Stimulated activated CD4-positive, alpha-beta T cell treated with anti-CD3 and anti-CD28 coated beads, Interleukin-1b, Interleukin-23, amount 100 ng/mL, for 1 hour (primary cell): ENCODE results near the gene CENPA.
A peak's percentile ranks its signal among the peaks of the same experiment; 100 is the strongest.
"Not testable (repeated sequence)": the region's sequence is repeated elsewhere in the genome, so short reads cannot be mapped to it uniquely, and the experiment has no call there.

Experiments
- DNase-seq, 2 donors: peaks; one replicate each; pipeline ENCODE4 v3.0.0-alpha.2; 2020; ENCODE audit warnings: low read depth in 2 of 2

CENPA gene

GRCh38 chr2:26760991-26761390 lies 24.9 kb upstream of the CENPA start:
- not testable (repeated sequence) for DNase-seq

- DNase-seq: no peak
Observed at GRCh38 chr2:26763019-26763418, 22.8 kb upstream of the CENPA start.

- peak; percentile 59 to 68 for DNase-seq
Observed at GRCh38 chr2:26764078-26764887, 21.6 kb upstream of the CENPA start, which contains the start of gene SLC35F6. Gene SLC35F6, plus strand, starts transcription at chr2:26764284. Its CDS starts 66 bp downstream, at chr2:26764350.

- no peak for DNase-seq
Observed at GRCh38 chr2:26764906-26765305, 20.9 kb upstream of the CENPA start.

GRCh38 chr2:26765475-26766200 lies 20.2 kb upstream of the CENPA start:
- no peak for DNase-seq

- no peak for DNase-seq
Observed at GRCh38 chr2:26767129-26767528, 18.7 kb upstream of the CENPA start.

- no peak for DNase-seq
Observed at GRCh38 chr2:26767894-26768487, 17.9 kb upstream of the CENPA start.

- DNase-seq: no peak
Observed at GRCh38 chr2:26768759-26769088, 17.1 kb upstream of the CENPA start.

GRCh38 chr2:26769089-26769761 lies 16.6 kb upstream of the CENPA start:
- no peak for DNase-seq

- DNase-seq: no peak
Observed at GRCh38 chr2:26770986-26771586, 14.8 kb upstream of the CENPA start.

- no peak for DNase-seq
Observed at GRCh38 chr2:26772064-26773001, 13.5 kb upstream of the CENPA start.

- no peak for DNase-seq
Observed at GRCh38 chr2:26776195-26776800, 9.6 kb upstream of the CENPA start.

GRCh38 chr2:26778098-26778497 lies 7.8 kb upstream of the CENPA start:
- no peak for DNase-seq

GRCh38 chr2:26778507-26778906 lies 7.3 kb upstream of the CENPA start:
- DNase-seq: no peak

GRCh38 chr2:26780203-26780760 lies 5.6 kb upstream of the CENPA start:
- DNase-seq: no peak

GRCh38 chr2:26782876-26783704 lies 2.8 kb upstream of the CENPA start:
- DNase-seq: no peak

GRCh38 chr2:26784570-26785234 lies 1.2 kb upstream of the CENPA start:
- DNase-seq: no peak

- no peak for DNase-seq
Observed at GRCh38 chr2:26786207-26787028, 562 bp downstream of the CENPA start.
